ENCODE measurements around the gene EYA4. TPM values are rescaled to one million over a fixed set of nuclear protein-coding genes. Genes with fewer than 3 reads are reported as not detected.

Gene EYA4
- total RNA-seq, 2 experiments from 2014 or later = not detected

- intact Hi-C loops (cut with DNase I, micrococcal nuclease) = no loop called here
- DNase-seq = no peak
- H3K36me3 ChIP-seq (ENCODE audit: insufficient read depth, low read length) = no peaks in the 10 kb centered on the region
- Mint-ChIP-seq H3K9me3 (no peaks in the 10 kb centered on the region), H3K4me1 (ENCODE audit: low read depth) (peaks cover 9% of the 10 kb centered on the region), H3K27me3 (peaks cover 81% of the 10 kb centered on the region), H3K4me3 (no peak overlapping the region), H3K36me3 (ENCODE audit: low read depth) (no peaks in the 10 kb centered on the region), H3K27ac (no peak overlapping the region)
- H3K9me3 ChIP-seq (ENCODE audit: control insufficient read depth in 1 of 2, insufficient read depth in 1 of 2, low read length in 2 of 2) = peaks cover 0 to 16% of the 10 kb centered on the region in 2 experiments
- H3K27me3 ChIP-seq (ENCODE audit: control insufficient read depth in 1 of 2, insufficient read depth in 2 of 2, low read length in 2 of 2) = peaks cover 13 to 47% of the 10 kb centered on the region in 2 experiments
- ATAC-seq (ENCODE audit: poor library complexity) = no peak
- ChIA-PET CTCF (no interaction called here), POLR2A (no interaction called here)
- no peak overlapping the region for H3K27ac ChIP-seq (ENCODE audit: low read depth in 1 of 2, low read length in 2 of 2)
- H3K4me3 ChIP-seq (ENCODE audit: low read length) = no peak overlapping the region
- H3K4me1 ChIP-seq (ENCODE audit: insufficient read depth, low read length) = no peaks in the 10 kb centered on the region
- TF ChIP-seq CTCF (IDR thresholded peaks at IDR 0.05) = no peak
These were observed 4.3 kb downstream of the EYA4 start for GRCh38 chr6:133245422-133245903.

DNA sequence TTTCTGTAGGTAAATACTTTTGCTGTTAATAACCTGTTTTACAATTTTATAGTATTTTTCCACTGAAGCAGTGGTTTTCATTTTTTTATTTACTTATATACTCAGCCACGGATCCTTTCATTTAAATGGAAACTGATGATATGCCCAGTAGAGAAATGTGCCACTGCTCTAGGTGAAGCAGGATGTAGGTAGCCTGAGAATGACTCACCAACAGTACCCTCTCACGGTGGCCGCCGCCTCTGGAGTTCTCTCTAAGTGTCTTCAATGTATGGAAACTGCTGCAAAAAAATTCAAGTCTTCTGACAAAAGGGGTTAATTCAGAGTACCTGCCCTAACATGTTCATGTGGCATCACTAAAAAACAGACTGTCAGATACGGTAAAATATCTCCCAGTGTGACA, 6.4 kb downstream of the EYA4 start:
- no peak for TF ChIP-seq CTCF (IDR thresholded peaks at IDR 0.05)
- no peak overlapping the region for H3K4me3 Mint-ChIP-seq
- ChIA-PET CTCF (no interaction called here), POLR2A (no interaction called here)
- H3K4me1 ChIP-seq (ENCODE audit: insufficient read depth, low read length) = no peaks in the 10 kb centered on the region
- no peak for DNase-seq
- peaks cover 7% of the 10 kb centered on the region for H3K4me1 Mint-ChIP-seq (ENCODE audit: low read depth)
- intact Hi-C loops (cut with DNase I, micrococcal nuclease) = no loop called here
- no peak overlapping the region for H3K27ac Mint-ChIP-seq
- no peak overlapping the region for H3K27ac ChIP-seq (ENCODE audit: low read depth in 1 of 2, low read length in 2 of 2)
- H3K27me3 Mint-ChIP-seq = peaks cover 80% of the 10 kb centered on the region
- H3K9me3 Mint-ChIP-seq = no peaks in the 10 kb centered on the region
- peaks cover 5 to 40% of the 10 kb centered on the region in 2 experiments for H3K27me3 ChIP-seq (ENCODE audit: control insufficient read depth in 1 of 2, insufficient read depth in 2 of 2, low read length in 2 of 2)
- no peaks in the 10 kb centered on the region for H3K36me3 ChIP-seq (ENCODE audit: insufficient read depth, low read length)
- H3K36me3 Mint-ChIP-seq (ENCODE audit: low read depth) = no peaks in the 10 kb centered on the region
- H3K9me3 ChIP-seq (ENCODE audit: control insufficient read depth in 1 of 2, insufficient read depth in 1 of 2, low read length in 2 of 2) = peaks cover 0 to 2% of the 10 kb centered on the region in 2 experiments
- no peak for ATAC-seq (ENCODE audit: poor library complexity)
- H3K4me3 ChIP-seq (ENCODE audit: low read length) = no peak overlapping the region

DNA sequence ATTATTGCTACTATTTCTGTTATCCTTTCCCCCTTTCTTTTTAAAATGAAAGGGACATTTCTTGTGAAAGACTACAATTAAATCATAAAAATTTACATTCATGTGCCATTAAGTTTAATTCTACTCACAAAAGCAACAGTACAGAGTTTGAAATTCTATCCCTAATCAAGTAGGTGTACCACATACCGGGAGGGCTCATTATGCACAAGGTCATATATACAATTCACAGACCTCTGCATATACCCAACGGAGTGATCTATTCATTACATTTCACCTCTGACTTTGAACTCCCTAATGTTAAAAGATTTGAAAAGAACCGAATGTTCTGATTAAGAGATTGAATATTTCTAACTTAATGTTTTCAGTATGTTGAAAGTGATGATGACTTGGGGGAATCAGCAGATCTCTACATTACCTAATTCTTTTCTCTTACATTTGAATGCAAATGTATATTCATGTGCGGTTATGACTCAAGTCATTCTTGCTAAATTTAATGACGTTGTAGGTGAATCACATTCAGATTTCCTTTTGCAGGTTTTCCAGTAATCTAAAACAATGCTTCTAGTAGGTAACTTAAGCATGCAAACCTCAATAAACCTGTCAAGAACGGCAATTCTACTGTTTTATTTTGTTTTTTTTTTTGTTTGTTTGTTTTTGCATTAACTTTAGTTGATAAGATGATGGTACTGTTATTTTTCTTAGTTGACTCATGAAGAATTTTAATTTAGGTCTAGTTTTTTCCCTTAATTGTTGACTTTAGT, 7.3 kb downstream of the EYA4 start:
- no peak for TF ChIP-seq CTCF (IDR thresholded peaks at IDR 0.05)
- intact Hi-C loops (cut with DNase I, micrococcal nuclease) = no loop called here
- Histone ChIP-seq H3K27ac (ENCODE audit: low read depth in 1 of 2, low read length in 2 of 2) (no peak overlapping the region), H3K9me3 (ENCODE audit: control insufficient read depth in 1 of 2, insufficient read depth in 1 of 2, low read length in 2 of 2) (no peaks in the 10 kb centered on the region), H3K27me3 (ENCODE audit: control insufficient read depth in 1 of 2, insufficient read depth in 2 of 2, low read length in 2 of 2) (peaks cover 0 to 37% of the 10 kb centered on the region in 2 experiments), H3K36me3 (ENCODE audit: insufficient read depth, low read length) (no peaks in the 10 kb centered on the region), H3K4me3 (ENCODE audit: low read length) (no peak overlapping the region), H3K4me1 (ENCODE audit: insufficient read depth, low read length) (no peaks in the 10 kb centered on the region)
- ChIA-PET POLR2A (no interaction called here), CTCF (no interaction called here)
- Mint-ChIP-seq H3K4me3 (no peak overlapping the region), H3K4me1 (ENCODE audit: low read depth) (no peaks in the 10 kb centered on the region), H3K27me3 (peaks cover 71% of the 10 kb centered on the region), H3K36me3 (ENCODE audit: low read depth) (no peaks in the 10 kb centered on the region), H3K27ac (no peak overlapping the region), H3K9me3 (no peaks in the 10 kb centered on the region)
- no peak for DNase-seq
- ATAC-seq (ENCODE audit: poor library complexity) = no peak
